ENCODE data around the gene PARD3B. TPM values are rescaled to one million over a fixed set of nuclear protein-coding genes. Genes with fewer than 3 reads are reported as not detected.

Gene PARD3B
- total RNA-seq, 4 donors from 2014 or later, result 32.6 to 65.7 (median 38.6) TPM

- no peak for DNase-seq
- in situ Hi-C loops (cut with MboI; ENCODE audit: low pct_ligation_motif_present in 1 of 4, low pct_unique_long_range_greater_than_20kb in 1 of 4, low sequenced_read_pairs in 3 of 4) (no loop called here), intact Hi-C loops (cut with DNase I; ENCODE audit: low total_unique reads) (no loop called here)
- no peaks in the 10 kb centered on the region for H3K27me3 ChIP-seq
- WGBS, 2 donors (ENCODE audit: low coverage in 1 of 2), result 86 to 100% methylated on average over 1 to 2 of the region's 2 CpGs
- no peaks in the 10 kb centered on the region for H3K36me3 ChIP-seq
- no peak overlapping the region for H3K27ac ChIP-seq
- H3K9me3 ChIP-seq, result no peaks in the 10 kb centered on the region
- TF ChIP-seq CTCF (IDR thresholded peaks at IDR 0.05), result no peak
- TF ChIP-seq POLR2A (IDR thresholded peaks at IDR 0.05), result no peak
- TF ChIP-seq EP300 (IDR thresholded peaks at IDR 0.05; ENCODE audit: low read depth), result no peak
- TF ChIP-seq POLR2AphosphoS5 (IDR thresholded peaks at IDR 0.05), result no peak
- peaks cover 0 to 7% (median 0%) of the 10 kb centered on the region in 4 donors for H3K4me1 ChIP-seq
- no peak overlapping the region for H3K4me3 ChIP-seq
Measured at GRCh38 chr2:205403244-205403825, 858.1 kb downstream of the PARD3B start.

GRCh38 chr2:205405194-205405593 is 859.9 kb downstream of the PARD3B start:
- H3K4me1 ChIP-seq, result peaks cover 0 to 7% (median 0%) of the 10 kb centered on the region in 4 donors
- WGBS, 2 donors (ENCODE audit: low coverage in 1 of 2), result 80% methylated on average over 1 of the region's 1 CpG; no CpG with 5 or more reads in 1 of the 2 donors
- in situ Hi-C loops (cut with MboI; ENCODE audit: low pct_ligation_motif_present in 1 of 4, low pct_unique_long_range_greater_than_20kb in 1 of 4, low sequenced_read_pairs in 3 of 4) (no loop called here), intact Hi-C loops (cut with DNase I; ENCODE audit: low total_unique reads) (no loop called here)
- H3K27ac ChIP-seq, result no peak overlapping the region
- no peak overlapping the region for H3K4me3 ChIP-seq
- H3K27me3 ChIP-seq, result no peaks in the 10 kb centered on the region
- DNase-seq, result no peak
- TF ChIP-seq CTCF (IDR thresholded peaks at IDR 0.05), result no peak
- TF ChIP-seq POLR2A (IDR thresholded peaks at IDR 0.05), result no peak
- no peak for TF ChIP-seq EP300 (IDR thresholded peaks at IDR 0.05; ENCODE audit: low read depth)
- no peak for TF ChIP-seq POLR2AphosphoS5 (IDR thresholded peaks at IDR 0.05)
- H3K9me3 ChIP-seq, result no peaks in the 10 kb centered on the region
- H3K36me3 ChIP-seq, result no peaks in the 10 kb centered on the region

GRCh38 chr2:205405752-205406151 is 860.5 kb downstream of the PARD3B start:
- intact Hi-C loops (cut with DNase I; ENCODE audit: low total_unique reads) (no loop called here), in situ Hi-C loops (cut with MboI; ENCODE audit: low pct_ligation_motif_present in 1 of 4, low pct_unique_long_range_greater_than_20kb in 1 of 4, low sequenced_read_pairs in 3 of 4) (no loop called here)
- H3K9me3 ChIP-seq, result no peaks in the 10 kb centered on the region
- H3K4me1 ChIP-seq, result peaks cover 0 to 7% (median 0%) of the 10 kb centered on the region in 4 donors
- TF ChIP-seq POLR2A (IDR thresholded peaks at IDR 0.05) (no peak), CTCF (IDR thresholded peaks at IDR 0.05) (no peak), POLR2AphosphoS5 (IDR thresholded peaks at IDR 0.05) (no peak)
- no peaks in the 10 kb centered on the region for H3K27me3 ChIP-seq
- DNase-seq, result no peak
- WGBS, 2 donors (ENCODE audit: low coverage in 1 of 2), result 73 to 85% methylated on average over 2 to 3 of the region's 3 CpGs
- no peak overlapping the region for H3K27ac ChIP-seq
- H3K4me3 ChIP-seq, result no peak overlapping the region
- no peaks in the 10 kb centered on the region for H3K36me3 ChIP-seq

- no peak for DNase-seq
- in situ Hi-C loops (cut with MboI; ENCODE audit: low pct_ligation_motif_present in 1 of 4, low pct_unique_long_range_greater_than_20kb in 1 of 4, low sequenced_read_pairs in 3 of 4) (no loop called here), intact Hi-C loops (cut with DNase I; ENCODE audit: low total_unique reads) (no loop called here)
- H3K36me3 ChIP-seq, result no peaks in the 10 kb centered on the region
- no peaks in the 10 kb centered on the region for H3K27me3 ChIP-seq
- H3K4me3 ChIP-seq, result no peak overlapping the region
- no peaks in the 10 kb centered on the region for H3K9me3 ChIP-seq
- TF ChIP-seq POLR2AphosphoS5 (IDR thresholded peaks at IDR 0.05), result no peak
- TF ChIP-seq EP300 (IDR thresholded peaks at IDR 0.05; ENCODE audit: low read depth), result no peak
- TF ChIP-seq POLR2A (IDR thresholded peaks at IDR 0.05), result no peak
- TF ChIP-seq CTCF (IDR thresholded peaks at IDR 0.05), result no peak
- no peak overlapping the region for H3K27ac ChIP-seq
- H3K4me1 ChIP-seq, result peaks cover 0 to 7% (median 5%) of the 10 kb centered on the region in 4 donors
- 11 to 20% methylated on average over 3 of the region's 3 CpGs for WGBS, 2 donors (ENCODE audit: low coverage in 1 of 2)
Measured at GRCh38 chr2:205407984-205408383, 862.7 kb downstream of the PARD3B start.

Data from transverse colon (tissue), 4 donors.